ENCODE results near the gene TRMT10C.

TRMT10C gene

DNA sequence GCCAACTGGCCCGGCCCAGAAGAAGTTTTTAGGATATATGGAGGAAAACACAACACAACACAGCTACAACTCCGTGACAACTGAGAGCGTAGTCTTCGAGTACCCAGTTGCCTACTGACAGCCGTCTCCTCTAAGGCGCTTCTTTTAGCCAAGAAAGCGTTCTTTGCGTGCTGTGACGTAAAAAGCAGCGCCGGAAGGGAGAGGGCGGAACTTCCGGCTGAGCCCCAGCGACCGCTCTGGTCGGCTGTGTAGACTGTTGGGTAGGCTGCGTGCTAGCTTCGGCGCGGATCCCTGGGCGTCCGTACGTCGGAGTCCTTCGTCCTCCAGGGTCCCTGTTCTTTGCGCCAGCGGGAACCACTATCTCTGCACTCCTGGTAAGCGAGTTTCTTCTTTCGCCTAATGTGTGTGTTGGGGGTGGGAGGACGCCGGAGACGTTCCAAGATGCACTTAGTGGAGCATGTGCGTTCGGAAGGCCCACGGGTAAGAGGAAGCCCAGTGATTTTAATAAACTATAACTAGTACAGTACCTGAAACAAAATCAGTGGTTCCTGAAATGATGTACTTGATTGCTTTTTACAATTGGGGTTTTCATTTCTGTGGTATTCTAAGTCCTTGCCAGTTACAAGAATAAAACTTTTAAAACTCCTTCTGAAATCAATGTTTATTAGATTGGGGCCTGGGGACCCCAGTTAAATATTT lies at the start of gene TRMT10C:
TSS of gene TRMT10C (plus strand) at position 239 of the 699 bp plus-strand sequence. CDS start 2,914 bp downstream, outside the sequence.
- peak within 1 kb of the TSS; percentile 99 for H3K4me3 ChIP-seq (ENCODE audit: low read length)
- peak; percentile 95 for DNase-seq (ENCODE audit: low read depth)
- TF ChIP-seq CTCF (IDR thresholded peaks at IDR 0.05; ENCODE audit: insufficient read depth, low read depth, low read length, missing control alignments), result no peak

DNA sequence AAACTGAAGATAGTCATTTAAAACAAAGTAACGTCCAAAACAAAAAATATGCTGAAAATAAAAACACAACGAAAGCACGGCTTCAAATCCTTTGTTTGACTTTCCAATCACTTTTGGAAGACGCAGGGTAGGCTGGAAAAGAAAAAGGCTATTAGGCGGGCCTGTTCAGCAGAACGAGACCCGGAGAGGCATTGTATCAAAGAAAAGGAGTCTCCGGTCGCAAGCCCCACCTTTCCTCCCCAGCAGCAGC lies 49.3 kb upstream of the TRMT10C start:
- no peak for DNase-seq (ENCODE audit: low read depth)
- no peak for TF ChIP-seq CTCF (IDR thresholded peaks at IDR 0.05; ENCODE audit: insufficient read depth, low read depth, low read length, missing control alignments)
- H3K4me3 ChIP-seq (ENCODE audit: low read length), result peak overlapping the region; percentile 71

DNA sequence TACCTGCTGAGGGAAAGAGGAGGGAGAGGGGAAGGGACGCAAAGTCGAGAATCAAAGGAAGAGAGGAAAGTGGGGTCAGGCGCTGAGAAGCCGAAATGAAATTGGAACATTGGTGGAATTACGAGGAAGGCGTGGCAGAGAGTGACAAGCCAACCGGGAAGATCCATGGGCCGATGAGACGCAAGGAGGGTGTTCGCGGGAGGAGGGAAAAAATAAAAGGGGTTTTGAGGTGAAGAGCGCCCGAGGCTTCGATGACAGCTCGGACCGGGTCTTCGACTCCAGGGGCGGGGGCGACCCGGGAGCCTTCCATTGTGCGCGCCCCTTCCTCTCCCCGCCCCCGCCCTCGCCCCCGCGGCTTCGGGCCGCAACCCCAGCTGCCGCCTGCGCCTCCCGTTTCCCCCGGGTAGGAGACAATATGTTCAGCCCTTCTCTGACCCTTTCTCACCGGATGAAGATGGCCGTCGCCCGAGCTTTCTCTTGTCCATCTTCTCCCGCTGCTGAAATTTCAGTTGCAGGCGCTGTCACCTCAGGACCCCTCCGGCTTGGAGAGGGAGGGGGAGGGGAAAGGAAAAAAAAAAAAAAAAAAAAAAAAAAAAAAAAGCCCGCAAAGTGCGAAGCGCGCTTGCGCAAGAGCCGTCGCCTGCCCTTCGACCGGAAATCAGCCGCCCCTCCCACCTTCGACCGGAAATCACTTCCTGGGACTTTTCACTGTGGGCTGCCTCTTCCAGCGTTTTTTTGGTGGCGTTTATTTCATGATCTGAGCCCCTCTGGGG lies 48.8 kb upstream of the TRMT10C start, which contains the start of gene SENP7:
TSS of gene SENP7 (minus strand) at position 567 of the 773 bp plus-strand sequence. CDS start at position 485, 82 bp downstream.
- peak within 1 kb of the TSS; percentile 71 for H3K4me3 ChIP-seq (ENCODE audit: low read length)
- TF ChIP-seq CTCF (IDR thresholded peaks at IDR 0.05; ENCODE audit: insufficient read depth, low read depth, low read length, missing control alignments), result no peak
- DNase-seq (ENCODE audit: low read depth), result peak; percentile 78

DNA sequence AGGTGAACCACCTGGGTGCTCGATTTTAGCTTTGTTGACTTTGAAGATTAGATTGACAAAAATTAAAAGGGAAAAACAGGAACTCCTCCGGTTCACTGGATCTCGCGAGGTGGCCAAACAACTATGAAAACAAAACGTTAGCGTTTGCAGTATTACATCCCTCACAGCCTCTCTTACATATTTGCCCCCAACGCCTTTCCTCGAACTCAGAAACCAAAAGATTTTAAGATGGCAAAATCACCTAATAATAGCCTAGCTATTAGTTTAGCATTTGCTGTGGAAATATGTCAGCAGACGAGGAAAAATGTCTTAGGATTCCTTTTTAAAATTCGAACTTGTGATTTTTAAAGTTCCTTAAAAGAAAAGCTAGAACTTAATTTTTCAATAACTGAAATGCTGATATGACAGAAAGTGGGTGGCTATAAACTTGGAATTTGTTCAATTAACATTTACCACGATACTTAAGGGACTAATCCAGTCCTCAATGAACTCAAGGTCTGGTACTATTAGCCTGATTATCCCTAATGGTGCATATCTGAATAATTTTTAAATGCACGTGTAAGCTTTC lies 48.2 kb upstream of the TRMT10C start:
- no peak for DNase-seq (ENCODE audit: low read depth)
- no peak for TF ChIP-seq CTCF (IDR thresholded peaks at IDR 0.05; ENCODE audit: insufficient read depth, low read depth, low read length, missing control alignments)
- peak overlapping the region; percentile 71 for H3K4me3 ChIP-seq (ENCODE audit: low read length)

DNA sequence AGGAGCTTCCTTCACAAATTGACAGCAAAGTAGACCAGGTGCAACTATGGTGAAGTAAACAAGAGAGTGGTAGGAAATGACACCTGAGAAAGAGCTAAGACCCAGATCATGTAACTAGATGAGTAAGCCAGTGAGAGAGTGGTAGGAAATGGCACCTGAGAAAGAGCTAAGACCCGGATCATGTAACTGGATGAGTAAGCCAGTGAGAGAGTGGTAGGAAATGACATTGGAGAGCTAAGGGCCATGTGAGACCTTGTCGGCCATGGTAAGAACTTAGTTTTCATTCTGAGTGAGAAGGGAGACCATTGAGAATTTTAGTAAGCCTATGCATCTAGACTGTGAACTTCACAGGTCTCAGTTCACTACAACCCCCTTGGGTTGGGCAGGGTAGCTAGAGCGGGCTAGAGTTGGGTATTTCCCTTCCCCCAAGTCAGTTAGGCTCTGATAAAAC lies 43.2 kb upstream of the TRMT10C start:
- no peak overlapping the region for H3K4me3 ChIP-seq (ENCODE audit: low read length)
- peak; percentile 95 for DNase-seq (ENCODE audit: low read depth)

More for the DNA sequence above, 43.2 kb upstream of the TRMT10C start:
- no peak for TF ChIP-seq CTCF (IDR thresholded peaks at IDR 0.05; ENCODE audit: insufficient read depth, low read depth, low read length, missing control alignments)
